SIG-M5 treated with dmso at 0.1 percent for 504 hours (cell line): ENCODE data around the gene COQ9.
A peak's percentile ranks its signal among the peaks of the same experiment; 100 is the strongest.

Experiments used
- DNase-seq: peaks from one replicate; lab custom pipeline; 2025; ENCODE audit not compliant: unreplicated experiment; lab: John Stamatoyannopoulos, UW

COQ9 gene

DNA sequence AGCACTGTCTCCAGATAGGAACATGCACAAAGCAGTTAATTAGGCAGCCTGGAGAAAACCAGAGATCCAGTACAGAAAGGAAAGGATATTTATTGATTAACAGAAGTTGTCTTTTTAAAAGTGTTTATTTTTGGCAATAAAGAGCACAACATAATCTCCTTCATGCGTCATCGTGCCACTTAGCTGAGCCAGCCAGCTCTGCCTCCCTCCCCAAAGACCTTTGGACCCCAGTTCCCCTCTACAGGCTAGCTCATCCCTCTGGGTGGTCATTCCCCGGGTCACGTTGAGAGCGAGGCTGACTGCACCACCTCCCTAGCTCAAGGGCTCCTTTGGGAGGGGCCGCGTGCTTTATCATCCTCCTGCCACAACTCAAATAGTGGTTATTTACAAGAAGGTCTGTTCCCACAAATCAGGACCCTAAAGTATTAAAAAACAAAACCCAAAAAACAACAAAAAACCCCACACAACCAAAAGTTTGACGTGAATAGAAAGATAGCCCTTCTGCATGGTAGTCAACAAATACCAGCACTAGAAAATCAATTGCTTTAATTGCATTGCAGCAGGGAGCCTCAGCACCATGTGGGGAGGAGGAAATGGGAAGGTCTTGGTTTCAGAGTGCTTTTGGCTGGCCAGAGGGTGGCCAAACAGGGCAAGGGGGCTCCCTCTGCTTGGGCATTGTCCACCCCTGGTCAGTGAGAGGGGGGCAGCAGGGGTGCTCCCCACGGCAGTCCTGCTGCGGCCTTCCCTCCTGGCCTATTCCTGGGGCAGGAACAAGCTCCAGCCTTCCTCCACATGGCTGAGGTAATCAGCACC is 24.8 kb downstream of the COQ9 start:
- DNase-seq: no peak

DNA sequence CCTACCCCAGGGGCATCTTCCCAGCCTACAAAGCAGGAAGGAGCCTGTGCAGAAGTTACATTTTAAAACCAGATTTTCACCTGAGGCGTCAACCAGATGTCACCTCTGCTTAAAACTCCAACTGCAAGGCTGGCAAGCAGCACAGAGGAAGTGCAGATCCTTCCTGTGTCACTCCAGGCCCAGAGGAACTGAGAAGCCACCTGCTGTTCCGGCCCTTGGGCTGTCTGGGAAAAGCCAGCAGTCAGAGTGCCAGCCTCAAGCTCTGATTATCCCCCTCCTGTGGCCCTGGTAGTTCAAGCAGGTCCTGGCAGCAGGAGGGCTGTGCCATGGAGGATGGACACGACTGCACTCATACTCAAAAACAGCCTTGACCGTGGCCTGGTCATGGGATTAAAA is 25.4 kb downstream of the COQ9 start:
- DNase-seq: no peak

DNA sequence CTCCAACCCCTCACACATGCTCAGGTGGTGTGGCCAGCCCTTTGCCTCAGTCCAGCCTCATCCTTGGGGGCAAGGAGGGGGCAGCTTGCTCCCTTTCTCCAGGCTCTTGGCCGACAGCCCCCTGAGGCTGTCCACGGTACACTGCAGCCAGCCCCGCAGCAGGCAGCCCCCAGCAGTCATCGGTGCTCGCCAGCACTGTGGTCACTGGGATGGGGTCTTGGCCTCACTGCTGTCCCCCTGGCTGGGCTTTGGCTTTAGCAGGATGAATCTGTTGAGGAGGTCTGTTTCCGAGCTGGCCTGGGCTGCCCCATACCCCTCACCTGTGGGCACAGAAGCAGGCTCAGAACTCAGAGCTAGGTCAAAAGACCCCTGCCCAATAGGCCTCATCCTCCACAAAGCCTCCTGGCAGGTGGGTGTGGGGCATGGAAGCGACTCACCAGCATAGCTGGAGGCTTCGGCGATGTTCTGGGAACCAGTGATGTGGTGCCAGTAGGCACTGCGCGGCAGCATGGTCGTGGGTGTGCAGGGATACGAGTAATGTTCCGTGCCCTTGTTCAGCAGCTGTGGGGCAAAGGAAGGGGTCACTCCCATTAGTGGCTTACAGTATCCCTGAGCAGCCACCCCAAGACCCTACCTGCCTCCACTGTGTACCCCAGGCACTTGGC is 26.0 kb downstream of the COQ9 start:
- DNase-seq: no peak

DNA sequence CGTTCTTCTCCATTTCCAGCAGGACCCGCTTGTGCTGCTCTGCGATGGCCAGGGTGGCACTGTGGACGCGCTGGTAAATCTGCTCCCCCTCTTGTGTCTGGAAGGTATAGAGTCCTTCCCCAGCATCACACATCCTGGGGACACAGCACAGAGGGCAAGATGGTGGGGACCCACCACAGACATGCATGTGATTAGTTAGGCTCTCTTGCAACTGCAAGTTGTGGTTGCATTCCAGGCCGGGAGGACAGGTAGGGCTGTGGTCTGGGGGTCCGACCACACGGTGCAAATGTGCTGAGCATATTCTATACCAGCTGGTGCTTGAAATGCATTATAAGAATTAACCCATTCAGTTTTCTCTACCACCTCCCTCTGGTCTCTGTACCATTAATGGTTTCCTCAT is 26.6 kb downstream of the COQ9 start:
- no peak for DNase-seq

DNA sequence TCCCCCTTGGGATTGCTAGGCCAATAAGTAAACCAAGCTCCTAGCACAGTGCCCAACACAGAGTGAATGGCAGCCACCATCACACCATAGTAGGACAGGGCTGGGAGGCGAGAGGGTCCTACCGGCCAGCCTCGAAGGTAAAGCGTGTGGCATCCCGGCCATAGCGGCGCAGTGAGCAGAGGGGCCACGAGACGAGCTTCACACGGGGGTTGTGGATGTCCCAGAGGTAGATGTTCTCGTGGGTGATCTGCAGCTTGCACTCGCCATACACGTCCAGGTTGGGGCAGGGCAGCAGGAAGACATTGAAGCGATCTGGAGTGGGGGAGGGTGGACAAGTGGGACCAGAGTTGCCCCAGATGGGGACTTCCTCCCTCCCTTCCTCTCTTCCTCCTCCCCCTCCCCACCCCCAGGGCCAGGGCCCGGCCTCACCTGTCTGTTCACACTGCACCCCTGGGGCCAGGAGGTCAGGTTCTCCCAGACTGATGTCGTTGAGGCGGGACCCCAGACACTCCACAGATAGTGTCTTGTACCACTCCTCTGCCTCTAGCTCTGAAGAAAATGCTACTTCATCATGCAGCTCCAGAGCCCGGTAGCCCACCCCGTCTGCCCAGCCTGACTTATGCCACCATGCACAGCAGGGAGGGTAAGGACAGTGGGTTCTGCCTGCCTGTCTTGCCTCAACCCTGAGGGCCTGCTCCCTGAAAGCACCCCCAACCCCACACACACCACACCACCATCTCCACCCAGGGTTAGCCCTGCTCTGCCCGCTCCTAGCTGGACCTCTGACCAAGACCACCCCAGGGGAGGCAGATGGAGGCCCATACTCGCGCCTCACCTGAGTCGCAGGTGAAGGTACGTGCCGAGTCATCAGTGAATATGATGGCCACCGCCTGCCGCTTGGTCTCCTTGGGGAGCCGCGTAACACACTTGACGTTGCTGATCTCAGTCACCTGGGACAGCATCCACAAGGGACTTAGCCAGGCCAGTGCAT is 27.7 kb downstream of the COQ9 start:
- no peak for DNase-seq

DNA sequence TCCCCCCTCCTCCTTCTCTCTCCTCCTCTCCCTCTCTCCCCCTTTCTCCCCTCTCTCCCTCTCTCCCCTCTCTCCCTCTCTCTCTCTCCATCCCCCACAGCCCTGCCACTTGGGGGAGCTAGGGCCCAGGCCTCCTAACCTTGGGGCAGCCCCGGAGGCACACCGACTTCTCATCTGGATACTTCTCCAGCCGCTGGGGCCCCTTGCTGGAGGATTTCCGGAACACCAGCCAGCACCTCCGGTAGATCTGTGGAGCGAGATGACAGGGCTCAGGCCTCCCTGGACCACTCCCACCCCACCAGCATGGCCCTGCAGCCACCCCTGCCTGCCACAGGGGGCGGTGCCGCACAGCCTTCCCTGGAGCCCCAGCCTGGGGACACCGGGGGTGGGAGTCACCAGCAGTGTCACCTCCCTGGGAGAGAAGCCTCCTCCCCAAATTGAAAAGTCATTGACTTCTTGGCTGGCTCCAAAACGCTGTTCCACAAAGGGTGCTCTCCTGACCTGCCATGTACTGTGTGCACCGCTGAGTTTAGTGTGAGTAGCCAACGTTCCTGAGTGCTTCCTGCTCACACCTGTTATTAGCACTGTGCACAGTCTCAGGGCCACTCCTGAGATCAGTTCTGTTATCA is 28.5 kb downstream of the COQ9 start:
- peak; percentile 55 for DNase-seq

DNA sequence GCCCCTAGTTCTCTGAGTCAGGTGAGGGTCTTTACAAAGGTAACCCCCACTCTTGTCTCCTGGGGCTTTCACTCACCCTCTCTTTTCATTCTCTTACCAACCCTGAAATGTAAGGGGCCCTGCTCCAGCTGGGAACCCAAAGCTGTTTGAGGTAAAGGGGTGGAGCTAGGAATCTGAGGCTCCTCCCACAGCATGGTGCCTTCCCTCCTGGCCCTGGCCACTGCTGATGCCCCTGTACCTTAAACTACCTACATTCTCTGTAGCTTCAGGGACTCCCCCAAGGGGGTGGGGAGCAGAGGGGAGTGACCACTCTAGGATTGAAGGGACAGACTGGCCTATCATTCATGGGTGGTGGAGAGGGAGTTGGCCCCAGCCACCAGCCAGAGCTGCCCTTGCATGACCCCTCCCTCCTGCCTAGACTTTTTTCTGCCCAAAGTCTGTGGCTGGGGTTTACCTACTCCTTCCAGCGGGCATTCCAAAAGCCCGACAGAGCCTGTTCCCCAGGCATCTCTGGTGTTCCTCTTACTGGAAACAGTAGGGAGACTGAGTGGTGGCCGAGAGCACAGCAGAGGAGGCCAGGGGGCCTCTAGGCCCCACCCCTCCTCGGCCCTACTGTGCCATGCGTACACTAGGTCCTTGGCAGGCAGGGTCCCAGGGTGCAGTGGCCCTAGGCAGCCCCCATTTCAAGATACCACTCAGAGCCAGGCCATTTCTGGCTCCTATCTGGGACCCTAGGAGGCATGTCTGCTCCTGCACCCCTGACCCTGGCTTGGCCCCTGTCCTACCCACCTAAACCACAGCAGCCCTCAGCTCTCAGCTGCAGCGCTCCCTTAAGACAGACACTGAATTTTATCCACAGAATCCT is 29.5 kb downstream of the COQ9 start:
- DNase-seq: no peak

DNA sequence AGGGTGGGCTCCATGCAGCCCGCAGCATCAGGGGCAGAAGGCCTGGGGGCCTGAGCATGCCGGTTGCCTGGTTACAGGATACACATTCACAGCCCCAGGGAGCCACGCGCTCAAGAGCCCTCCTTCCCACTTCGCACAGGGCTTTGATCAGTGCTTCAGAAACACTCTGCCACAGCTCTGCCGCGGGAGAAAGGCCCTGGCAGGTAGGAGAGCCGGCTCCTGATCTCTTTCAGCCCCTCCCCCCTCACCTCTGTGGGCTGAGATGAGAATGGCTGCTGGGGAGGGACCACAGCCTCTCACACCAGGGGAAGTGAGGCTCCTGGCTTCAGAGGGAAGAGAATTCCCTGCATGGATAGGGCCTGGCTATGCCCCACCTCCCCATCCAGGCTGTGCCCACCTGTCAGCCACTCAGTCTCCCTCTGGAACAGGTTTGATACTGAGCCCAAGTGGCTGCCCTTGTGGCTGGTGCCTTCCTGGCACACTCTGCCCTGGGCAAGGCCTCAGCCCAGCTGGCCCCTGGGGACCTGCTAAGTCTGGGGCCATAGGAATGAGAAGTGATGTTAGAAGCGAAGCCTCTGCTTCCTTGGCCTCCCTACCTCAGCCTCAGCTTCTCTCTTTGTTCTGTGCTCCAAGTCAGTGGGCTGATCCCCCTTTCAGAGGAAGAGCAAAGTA is 30.4 kb downstream of the COQ9 start:
- DNase-seq: no peak

DNA sequence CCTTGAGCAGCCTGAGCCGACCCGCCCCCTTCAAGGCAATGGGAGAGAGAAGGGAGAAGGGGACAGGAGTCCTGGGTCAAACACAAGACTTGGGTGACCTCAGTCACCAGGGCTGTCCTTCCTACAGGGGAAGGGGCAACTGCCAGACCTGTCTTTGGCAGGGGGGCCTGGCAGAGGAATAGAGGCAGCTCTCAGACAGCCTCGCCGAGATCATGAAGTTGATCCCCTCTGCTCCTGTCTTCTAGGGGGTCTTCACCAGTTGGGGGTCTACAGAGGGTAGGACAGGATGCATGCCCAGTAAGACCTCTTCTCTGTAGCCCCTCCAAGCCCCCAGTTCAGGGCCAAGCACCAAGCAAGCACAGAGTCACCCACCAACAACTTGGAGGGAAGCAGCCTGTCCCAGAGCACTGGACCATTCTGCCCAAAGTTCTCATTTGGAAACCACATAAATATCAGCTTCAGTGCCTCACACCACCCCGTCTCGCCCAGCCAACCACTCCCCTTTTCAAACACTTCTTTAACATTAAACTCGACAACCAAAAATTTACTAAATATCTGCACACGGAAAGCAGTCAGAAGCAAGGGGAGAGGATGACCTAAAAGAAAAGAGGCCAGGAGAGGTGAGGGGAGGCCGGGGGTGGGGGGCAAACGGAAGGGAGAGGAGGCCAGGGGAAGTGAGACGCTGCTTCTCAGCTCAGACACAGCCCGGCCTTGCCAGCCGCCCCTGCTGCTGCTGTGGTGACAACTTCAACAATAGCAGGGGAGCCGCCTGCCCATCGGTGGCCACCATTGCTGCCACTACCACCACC is 31.3 kb downstream of the COQ9 start:
- no peak for DNase-seq

DNA sequence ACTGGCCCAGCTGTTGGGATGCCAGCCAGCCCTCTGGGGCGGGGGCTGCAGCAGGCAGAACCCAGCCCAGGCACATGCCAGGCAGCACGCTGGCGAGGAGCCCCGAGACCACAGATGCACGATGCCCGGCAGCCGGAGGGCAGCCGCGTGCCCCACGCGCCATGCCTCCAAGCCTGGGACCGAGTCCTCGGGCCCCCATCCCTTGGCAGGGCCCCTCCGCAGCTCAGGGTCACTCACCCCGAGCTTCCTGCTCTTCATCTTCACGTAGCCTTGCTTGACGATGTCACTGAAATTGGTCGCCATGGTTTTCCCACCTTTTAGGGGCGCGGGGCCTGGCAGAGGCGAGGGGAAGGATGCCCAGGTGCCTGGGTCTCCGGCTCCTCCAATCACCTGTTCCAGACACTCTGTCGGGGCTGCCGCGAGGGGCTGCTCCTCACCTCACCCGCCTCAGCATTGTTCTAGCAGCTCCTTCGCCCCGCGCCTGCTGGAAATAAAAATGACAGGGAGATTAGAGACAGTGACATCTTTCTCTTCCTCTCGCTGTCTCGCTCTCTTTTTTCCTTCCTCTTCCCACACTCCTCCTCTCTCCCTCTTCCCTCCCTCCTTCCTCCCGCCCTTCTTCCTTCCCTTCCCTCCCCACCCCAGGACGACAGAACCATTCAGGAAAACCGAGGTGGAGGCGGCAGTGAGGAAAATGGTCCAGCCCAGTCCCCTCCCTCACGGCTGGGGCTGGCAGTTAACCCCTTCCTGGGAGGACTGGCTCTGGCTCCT is 32.1 kb downstream of the COQ9 start:
- no peak for DNase-seq

DNA sequence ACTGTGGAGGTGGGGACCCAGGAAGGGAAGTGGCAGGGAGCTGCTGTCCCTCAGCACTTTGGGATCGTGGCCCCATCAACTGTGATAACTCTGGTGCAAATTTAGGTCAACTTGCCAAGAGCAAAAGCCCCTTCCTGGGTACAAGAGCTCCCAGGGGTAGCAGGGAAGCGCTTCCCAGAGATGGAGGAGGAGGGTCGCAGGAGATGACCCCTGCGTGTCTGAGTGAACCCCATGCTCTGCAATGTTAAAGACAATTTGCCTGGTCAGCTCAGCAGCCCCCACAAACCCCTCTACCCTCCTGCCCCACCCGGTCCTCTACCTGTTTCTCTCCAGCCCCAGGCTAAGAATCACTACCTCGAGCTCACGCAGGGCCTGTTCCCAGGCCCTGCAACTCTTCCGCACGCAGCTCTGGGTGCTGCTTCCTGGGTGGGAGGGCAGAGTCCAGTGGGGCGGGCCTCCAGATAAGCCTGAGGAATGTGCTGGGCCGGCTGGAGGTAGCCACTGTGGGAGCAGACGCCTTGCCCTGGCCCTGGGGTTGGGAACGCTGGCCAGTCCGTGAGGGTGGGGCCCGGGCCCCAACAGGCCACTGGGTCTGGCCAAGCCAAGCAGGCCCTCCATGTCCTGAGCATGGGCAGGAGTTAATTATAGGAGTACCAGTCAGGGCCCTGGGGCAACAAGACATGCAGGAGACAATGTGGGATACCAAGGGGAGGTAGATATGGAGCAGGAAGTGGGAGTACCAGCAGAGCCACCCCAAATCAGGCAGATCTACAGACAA is 32.9 kb downstream of the COQ9 start:
- DNase-seq: no peak

DNA sequence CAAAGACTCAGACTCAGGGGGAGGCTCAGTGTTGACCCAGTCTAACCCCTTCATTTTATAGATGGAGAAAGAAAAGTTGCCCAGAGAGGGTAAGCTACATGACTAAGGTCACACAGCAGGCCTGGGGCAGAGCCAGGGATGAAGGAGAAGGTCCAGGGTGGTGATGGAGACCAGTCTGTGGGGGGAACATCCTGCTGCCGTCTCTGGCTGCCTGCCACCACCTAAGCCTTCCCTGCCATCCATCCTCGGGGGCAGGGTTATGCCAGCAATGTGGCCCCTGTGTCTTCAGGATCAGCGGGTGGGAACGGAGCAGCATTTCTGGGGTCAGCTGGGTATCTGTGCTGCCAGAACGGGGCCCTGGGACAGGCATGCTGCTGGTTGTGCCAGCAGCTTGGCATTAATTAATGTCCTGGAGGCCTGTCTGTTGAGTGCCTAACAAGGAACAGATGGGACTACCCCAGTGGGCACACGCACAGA is 33.5 kb downstream of the COQ9 start:
- no peak for DNase-seq

DNA sequence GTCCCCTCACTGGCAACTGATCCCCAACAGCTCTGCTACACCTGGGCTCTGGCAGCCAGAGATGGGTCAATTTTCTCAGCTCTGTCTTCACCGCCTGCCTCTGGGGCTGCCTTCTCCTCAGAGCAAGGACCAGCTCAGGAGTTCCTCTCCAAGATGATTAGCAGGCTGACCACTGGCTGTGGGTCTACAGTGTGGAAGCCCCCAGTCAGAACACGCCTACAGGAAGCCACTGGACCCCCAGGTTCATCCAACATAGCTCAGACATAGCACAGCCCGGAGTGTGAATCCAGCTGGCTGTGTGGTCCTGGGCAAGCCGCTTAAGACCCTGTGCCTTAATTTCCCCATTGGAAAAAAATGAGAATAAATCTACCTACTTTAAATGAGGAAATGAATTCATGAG is 34.1 kb downstream of the COQ9 start:
- DNase-seq: no peak

DNA sequence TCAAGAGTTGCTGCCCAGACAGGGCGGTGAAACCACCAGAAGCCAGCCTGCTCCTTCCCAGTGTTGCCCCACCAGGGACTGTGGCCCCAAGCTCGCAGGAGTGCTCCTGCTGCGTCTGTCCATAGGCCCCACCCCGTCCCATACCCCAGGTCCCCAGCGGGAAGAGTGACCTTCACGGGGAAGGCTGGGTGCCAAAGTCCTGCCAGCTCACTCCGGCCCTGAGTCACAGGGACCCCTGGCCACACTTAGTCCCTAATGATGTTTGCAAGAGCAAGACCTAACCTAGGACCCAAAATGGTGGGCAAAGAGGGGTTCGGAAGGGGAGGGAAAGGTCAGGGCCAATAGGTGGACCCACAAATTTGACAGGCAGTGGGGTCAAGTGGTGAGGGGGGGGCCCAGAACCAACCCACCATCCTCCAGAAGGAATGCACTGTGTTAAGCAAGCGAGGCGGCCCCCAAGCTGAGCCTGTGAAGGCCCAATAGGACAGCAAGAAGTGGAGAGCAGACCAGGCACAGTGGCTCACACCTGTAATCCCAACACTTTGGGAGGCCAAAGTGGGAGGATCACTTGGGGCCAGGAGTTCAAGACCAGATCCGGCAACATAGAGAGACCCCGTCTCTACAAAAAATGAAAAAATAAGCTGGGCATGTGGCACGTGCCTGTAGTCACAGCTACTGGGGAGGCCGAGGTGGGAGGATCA is 35.7 kb downstream of the COQ9 start:
- no peak for DNase-seq

DNA sequence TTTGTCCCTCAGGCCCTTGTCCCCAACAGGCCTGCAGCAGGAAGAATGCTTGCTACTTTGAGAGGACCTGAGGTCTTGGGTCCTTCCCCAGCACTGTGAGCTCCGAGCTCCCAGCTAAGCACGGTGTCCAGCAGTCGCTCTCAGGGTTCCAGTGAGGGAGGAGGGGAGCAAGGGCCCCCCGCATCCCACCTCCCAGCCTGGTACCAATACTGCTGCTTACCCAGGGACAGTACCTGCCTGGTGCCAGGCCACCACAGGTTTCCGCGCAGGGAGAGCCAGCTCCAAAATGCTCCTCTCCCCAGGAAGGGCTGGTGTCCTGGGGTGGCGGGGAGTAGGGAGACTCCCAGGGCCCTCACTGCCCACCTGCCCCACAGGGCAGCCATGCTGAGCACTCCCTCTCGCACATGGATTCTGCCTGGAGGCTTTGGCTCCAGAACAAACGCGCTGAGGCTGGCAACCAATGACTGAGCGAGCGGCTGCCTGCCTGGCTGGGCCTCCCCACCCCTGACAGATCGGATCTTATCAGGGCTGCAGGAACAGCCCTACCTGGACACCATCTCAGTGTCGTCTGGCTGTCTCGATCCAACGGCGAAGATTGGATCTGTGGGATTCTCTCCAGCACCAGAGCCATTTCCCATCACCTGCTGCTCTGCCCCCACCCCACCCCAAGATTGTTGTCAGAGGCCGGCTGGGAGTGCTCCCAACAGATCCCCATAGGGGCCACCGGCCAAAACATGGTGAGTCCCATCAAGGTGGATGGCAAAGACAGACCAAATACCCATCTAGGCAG is 36.6 kb downstream of the COQ9 start:
- no peak for DNase-seq

DNA sequence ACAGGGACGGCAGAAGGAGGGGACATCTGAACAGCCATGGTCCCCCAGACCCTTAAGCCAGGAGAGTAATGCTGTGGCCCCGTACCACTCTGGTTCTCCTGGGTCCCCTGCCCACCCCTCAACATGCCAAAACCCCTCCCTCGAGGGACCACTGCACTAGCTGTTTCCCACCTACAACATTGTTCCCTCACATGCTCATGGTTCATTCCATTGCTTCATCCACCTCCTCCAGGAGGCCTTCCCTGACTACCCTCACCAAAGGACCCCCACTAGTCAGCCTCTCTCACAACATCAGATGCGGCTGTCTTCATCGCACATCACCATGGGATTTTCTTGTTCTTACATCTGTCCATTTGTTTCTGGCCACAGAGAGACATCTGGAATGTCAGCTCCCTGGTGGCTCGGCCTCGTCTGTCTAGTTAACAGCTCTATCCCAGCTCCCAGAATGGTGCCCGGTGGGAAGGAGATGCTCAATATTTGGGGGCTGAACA is 37.3 kb downstream of the COQ9 start:
- DNase-seq: no peak
